Colonic mucosa (tissue), 4 donors: ENCODE data around the gene EPC2. TPM values are rescaled to one million over a fixed set of nuclear protein-coding genes. Genes with fewer than 3 reads are reported as not detected.

Experiments used
- DNase-seq: peaks from one replicate; pipeline ENCODE4 v3.0.0-alpha.2; 2020
- H3K27ac ChIP-seq: fragments of 200-600 bp; one replicate; pipeline ENCODE4 v1.8.0; 2021
- H3K27me3 ChIP-seq: fragments of 200-600 bp; one replicate; pipeline ENCODE4 v1.8.0; 2021
- H3K36me3 ChIP-seq: fragments of 200-600 bp; one replicate; pipeline ENCODE4 v1.8.0; 2021
- H3K4me1 ChIP-seq: fragments of 200-600 bp; one replicate; pipeline ENCODE4 v1.8.0; 2021; ENCODE audit warnings: mild to moderate bottlenecking
- H3K4me3 ChIP-seq: fragments of 200-600 bp; one replicate; pipeline ENCODE4 v1.8.0; 2021
- H3K9ac ChIP-seq, 2 donors: one replicate each; pipeline ENCODE4 v1.7.0; 2013; ENCODE audit warnings: control low read depth in 2 of 2, low read depth in 2 of 2, low read length in 2 of 2
- H3K9me3 ChIP-seq: fragments of 200-600 bp; one replicate; pipeline ENCODE4 v1.8.0; 2021
- CTCF ChIP-seq: fragments of 200-600 bp; IDR thresholded peaks from one replicate; pipeline ENCODE4 v1.8.0; 2022; ENCODE audit warnings: antibody characterized with exemption, mild to moderate bottlenecking
- intact Hi-C: fragments of 100-400 bp; cut with DNase I; formaldehyde crosslinking; loops from one replicate; pipeline ENCODE4 v1.14.1; 2022
- total RNA-seq, 2 donors: library from RNA; stranded (reverse); fragmentation: NEBNext Ultra II Directional in 1 of 2; extraction: Animal tissue kit (Norgen Biotek cat#: 25700) in 1 of 2; gene quantifications; one replicate each; pipeline ENCODE4 v1.2.1, GENCODE V29; 2021
- donor health status: healthy.
- donor health status: DM: no; HTN: no; CAD: no.
- donor health status: DM: no; HTN: no; CAD: no.

The EPC2 gene
- 10 to 100 TPM; 18.4 to 20.7 TPM for total RNA-seq

- no peak for TF ChIP-seq CTCF
- intact Hi-C loops, result loop anchor here (5.0 kb wide), 1 partner anchor 343 kb away; no protein-coding TSS in a partner anchor
Observed at GRCh38 chr2:148643998-148644882, at the start of gene EPC2. TSS of gene EPC2 (plus strand) at chr2:148644751. CDS start at chr2:148645018, 267 bp downstream.

GRCh38 chr2:148596018-148596417, 48.5 kb upstream of the EPC2 start:
- H3K9ac ChIP-seq, result no peak overlapping the region
- intact Hi-C loops, result no loop called here
- no peak overlapping the region for H3K27ac ChIP-seq
- no peaks in the 10 kb centered on the region for H3K4me1 ChIP-seq
- no peaks in the 10 kb centered on the region for H3K27me3 ChIP-seq
- no peaks in the 10 kb centered on the region for H3K9me3 ChIP-seq
- H3K4me3 ChIP-seq, result no peak overlapping the region
- no peak for DNase-seq
- no peaks in the 10 kb centered on the region for H3K36me3 ChIP-seq
- no peak for TF ChIP-seq CTCF

More at GRCh38 chr2:148643998-148644882, at the start of gene EPC2:
- peak; percentile 88 for DNase-seq
- H3K9ac ChIP-seq, result peak within 1 kb of the TSS; percentile 76 to 86
- H3K4me1 ChIP-seq, result no peaks in the 10 kb centered on the region
- no peaks in the 10 kb centered on the region for H3K27me3 ChIP-seq
- no peaks in the 10 kb centered on the region for H3K36me3 ChIP-seq
- H3K27ac ChIP-seq, result peak within 1 kb of the TSS; percentile 95
- no peaks in the 10 kb centered on the region for H3K9me3 ChIP-seq
- peak within 1 kb of the TSS; percentile 95 for H3K4me3 ChIP-seq

GRCh38 chr2:148599109-148599991, 45.2 kb upstream of the EPC2 start:
- no peak for TF ChIP-seq CTCF
- Histone ChIP-seq H3K4me3 (no peak overlapping the region), H3K9ac (no peak overlapping the region), H3K4me1 (no peaks in the 10 kb centered on the region), H3K9me3 (no peaks in the 10 kb centered on the region), H3K27ac (no peak overlapping the region), H3K36me3 (no peaks in the 10 kb centered on the region), H3K27me3 (no peaks in the 10 kb centered on the region)
- DNase-seq, result no peak
- intact Hi-C loops, result no loop called here

- intact Hi-C loops, result no loop called here
- Histone ChIP-seq H3K27ac (no peak overlapping the region), H3K36me3 (no peaks in the 10 kb centered on the region), H3K27me3 (no peaks in the 10 kb centered on the region), H3K9ac (no peak overlapping the region), H3K4me1 (no peaks in the 10 kb centered on the region), H3K4me3 (no peak overlapping the region), H3K9me3 (no peaks in the 10 kb centered on the region)
- TF ChIP-seq CTCF, result no peak
- DNase-seq, result no peak
Observed at GRCh38 chr2:148602885-148603561, 41.5 kb upstream of the EPC2 start.

GRCh38 chr2:148603562-148603920, 41.0 kb upstream of the EPC2 start:
- no peak overlapping the region for H3K9ac ChIP-seq
- intact Hi-C loops, result no loop called here
- H3K36me3 ChIP-seq, result no peaks in the 10 kb centered on the region
- no peaks in the 10 kb centered on the region for H3K4me1 ChIP-seq
- no peak for TF ChIP-seq CTCF
- H3K27ac ChIP-seq, result no peak overlapping the region
- H3K27me3 ChIP-seq, result no peaks in the 10 kb centered on the region
- H3K4me3 ChIP-seq, result no peak overlapping the region
- H3K9me3 ChIP-seq, result no peaks in the 10 kb centered on the region
- DNase-seq, result no peak
